PC-9 (cell line): ENCODE measurements around the gene MRPL14.

Experiments
- EZH2 ChIP-seq: fragments of 200-600 bp; sonication (generic); IDR thresholded peaks from 2 replicates; pipeline ENCODE4 v1.8.0; 2017; ENCODE audit warnings: antibody characterized with exemption, low read depth
- TF ChIP-seq, protein P1 (sequence below): fragments of 200-600 bp; sonication (generic); conservative IDR thresholded peaks from 2 replicates; pipeline ENCODE4 v1.6.1; 2017; ENCODE audit warnings: mixed run types, antibody characterized with exemption, mild to moderate bottlenecking, moderate library complexity

DNA sequence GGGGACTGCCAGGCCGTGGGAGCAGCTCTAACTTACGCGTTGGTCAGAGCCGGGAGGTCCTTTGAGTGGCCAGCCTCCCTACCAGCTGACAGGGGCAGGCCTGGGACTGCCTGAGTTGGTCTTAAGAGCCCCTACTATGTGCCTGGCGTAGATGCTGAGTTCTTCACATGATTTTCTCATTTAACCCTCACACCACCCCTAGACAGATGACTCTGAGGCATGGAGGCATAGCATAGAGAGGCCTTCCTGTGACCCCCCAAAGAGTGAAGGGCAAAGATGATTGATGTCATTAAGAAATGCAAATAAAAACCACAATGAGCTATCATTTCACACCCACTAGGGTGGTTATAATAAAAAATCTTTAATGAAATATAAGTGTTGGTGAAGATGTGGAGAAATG, 36.8 kb downstream of the MRPL14 start:
- TF ChIP-seq, protein P1, sequence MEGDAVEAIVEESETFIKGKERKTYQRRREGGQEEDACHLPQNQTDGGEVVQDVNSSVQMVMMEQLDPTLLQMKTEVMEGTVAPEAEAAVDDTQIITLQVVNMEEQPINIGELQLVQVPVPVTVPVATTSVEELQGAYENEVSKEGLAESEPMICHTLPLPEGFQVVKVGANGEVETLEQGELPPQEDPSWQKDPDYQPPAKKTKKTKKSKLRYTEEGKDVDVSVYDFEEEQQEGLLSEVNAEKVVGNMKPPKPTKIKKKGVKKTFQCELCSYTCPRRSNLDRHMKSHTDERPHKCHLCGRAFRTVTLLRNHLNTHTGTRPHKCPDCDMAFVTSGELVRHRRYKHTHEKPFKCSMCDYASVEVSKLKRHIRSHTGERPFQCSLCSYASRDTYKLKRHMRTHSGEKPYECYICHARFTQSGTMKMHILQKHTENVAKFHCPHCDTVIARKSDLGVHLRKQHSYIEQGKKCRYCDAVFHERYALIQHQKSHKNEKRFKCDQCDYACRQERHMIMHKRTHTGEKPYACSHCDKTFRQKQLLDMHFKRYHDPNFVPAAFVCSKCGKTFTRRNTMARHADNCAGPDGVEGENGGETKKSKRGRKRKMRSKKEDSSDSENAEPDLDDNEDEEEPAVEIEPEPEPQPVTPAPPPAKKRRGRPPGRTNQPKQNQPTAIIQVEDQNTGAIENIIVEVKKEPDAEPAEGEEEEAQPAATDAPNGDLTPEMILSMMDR = no peak
- TF ChIP-seq EZH2 = no peak
